Panc1 (cell line): Measurements from ENCODE around the gene SPAG6. TPM values are rescaled to one million over a fixed set of nuclear protein-coding genes. Genes with fewer than 3 reads are reported as not detected.

Source experiments
- ATAC-seq: fragments of 200-7000 bp; cut with Tn5 transposase; 2 replicates; pipeline ENCODE4 v1.9.1; 2020; ENCODE audit warnings: mild to moderate bottlenecking, moderate library complexity
- BruUV-seq: library from RNA; stranded (reverse); fragments of 400-500 nt; replicated peaks from 2 replicates; lab custom pipeline; 2021; lab: Mats Ljungman, UMichigan
- CTCF ChIA-PET: fragments of 300-600 bp; sonication (Branson Sonifier 250); formaldehyde crosslinking; loops from one replicate; lab custom pipeline; 2022; ENCODE audit warnings: antibody characterized with exemption; lab: Charles Lee
- POLR2A ChIA-PET: fragments of 300-600 bp; sonication (Branson Sonifier 250); formaldehyde crosslinking; loops from one replicate; lab custom pipeline; 2022; ENCODE audit warnings: antibody characterized with exemption; lab: Charles Lee
- DNase-seq: peaks from one replicate; pipeline ENCODE4 v3.0.0-alpha.2; 2010; ENCODE audit warnings: low read depth, low spot score
- H3K27ac ChIP-seq: 2 replicates; pipeline ENCODE4 v1.5.1; 2011; ENCODE audit warnings: mild to moderate bottlenecking, low read length, inconsistent platforms
- H3K27me3 ChIP-seq: fragments of 200-500 bp; sonication (Bioruptor generic); 2 replicates; pipeline ENCODE4 v1.6.0; 2014; ENCODE audit warnings: low read length, inconsistent platforms; ENCODE audit not compliant: control insufficient read depth, insufficient read depth
- H3K36me3 ChIP-seq: fragments of 200-500 bp; sonication (Bioruptor generic); 2 replicates; pipeline ENCODE4 v1.5.1; 2014; ENCODE audit warnings: inconsistent platforms, mild to moderate bottlenecking, low read length, moderate library complexity; ENCODE audit not compliant: control insufficient read depth, insufficient read depth
- H3K4me1 ChIP-seq: 2 replicates; pipeline ENCODE4 v1.5.1; 2011; ENCODE audit warnings: inconsistent platforms, mild to moderate bottlenecking, low read length, moderate library complexity; ENCODE audit not compliant: control insufficient read depth, insufficient read depth
- H3K4me3 ChIP-seq, 2 experiments: 2 replicates each; pipeline ENCODE4 v1.5.1; 2011 to 2012; ENCODE audit warnings: low read depth in 2 of 2, low read length in 2 of 2, mild to moderate bottlenecking in 2 of 2, inconsistent platforms in 1 of 2, moderate library complexity in 1 of 2
- H3K9me3 ChIP-seq: fragments of 200-500 bp; sonication (Bioruptor generic); 2 replicates; pipeline ENCODE4 v1.5.1; 2014; ENCODE audit warnings: low read depth, mild to moderate bottlenecking, inconsistent platforms, low read length, moderate library complexity; ENCODE audit not compliant: control insufficient read depth, insufficient read depth
- POLR2AphosphoS5 ChIP-seq: IDR thresholded peaks from 2 replicates; pipeline ENCODE4 v1.6.1; 2012; ENCODE audit warnings: mild to moderate bottlenecking, low read depth, low read length, moderate library complexity
- SIN3A ChIP-seq: IDR thresholded peaks from 2 replicates; pipeline ENCODE4 v1.6.1; 2012; ENCODE audit warnings: low read depth, mild to moderate bottlenecking, low read length, moderate library complexity, borderline replicate concordance; ENCODE audit not compliant: insufficient read depth
- TCF7L2 ChIP-seq: IDR thresholded peaks from 2 replicates; pipeline ENCODE4 v1.6.1; 2011; ENCODE audit warnings: mild to moderate bottlenecking, low read depth, low read length, inconsistent platforms
- in situ Hi-C: cut with HindIII; loops from 2 replicates; pipeline ENCODE4 v1.10.0; 2016; ENCODE audit warnings: low sequenced_read_pairs, low pct_unique_long_range_greater_than_20kb
- intact Hi-C: fragments of 100-400 bp; cut with micrococcal nuclease; formaldehyde crosslinking; loops from one replicate; pipeline ENCODE4 v1.10.0; 2022; ENCODE audit not compliant: unreplicated experiment
- total RNA-seq: library from RNA; stranded (reverse); gene quantifications from one replicate; pipeline ENCODE4 v1.2.1, GENCODE V29; 2021; ENCODE audit not compliant: unreplicated experiment
- TF ChIP-seq, protein P1 (sequence below), 2 experiments: IDR thresholded peaks; 2 replicates each; pipeline ENCODE4 v1.6.1; 2011 to 2012; ENCODE audit warnings: low read depth in 2 of 2, control low read depth in 1 of 2, low read length in 1 of 2, mild to moderate bottlenecking in 1 of 2, moderate library complexity in 1 of 2; ENCODE audit not compliant: insufficient read depth in 1 of 2
- TF ChIP-seq, protein P2 (sequence below): fragments of 450-650 bp; IDR thresholded peaks from 2 replicates; pipeline ENCODE4 v1.5.1; 2017; ENCODE audit warnings: mild to moderate bottlenecking

SPAG6 gene
- total RNA-seq, 1 experiment from 2014 or later, result not detected

DNA sequence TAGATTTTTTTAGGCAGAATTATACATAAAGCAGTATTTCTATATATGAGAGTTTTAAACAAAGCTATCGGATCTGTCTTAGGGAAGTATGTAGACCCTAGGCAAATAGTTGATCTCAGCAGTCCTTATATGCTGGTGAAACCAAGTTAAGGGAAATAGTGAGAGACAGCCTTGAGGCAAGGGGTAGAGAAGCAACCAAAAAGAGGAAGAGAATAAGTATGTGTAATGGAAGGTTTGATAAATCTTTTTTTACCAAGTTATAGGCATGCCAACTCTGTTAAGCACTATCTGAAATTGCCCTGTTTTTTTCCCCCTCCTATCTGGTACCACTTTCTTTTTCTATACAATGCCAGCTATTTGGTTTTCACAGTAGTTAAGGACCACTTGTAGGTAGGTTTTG lies 19.9 kb downstream of the SPAG6 start:
- no peaks in the 10 kb centered on the region for H3K4me1 ChIP-seq
- H3K9me3 ChIP-seq, result no peaks in the 10 kb centered on the region
- TF ChIP-seq TCF7L2 (no peak), POLR2AphosphoS5 (no peak), SIN3A (no peak)
- TF ChIP-seq, protein P1, sequence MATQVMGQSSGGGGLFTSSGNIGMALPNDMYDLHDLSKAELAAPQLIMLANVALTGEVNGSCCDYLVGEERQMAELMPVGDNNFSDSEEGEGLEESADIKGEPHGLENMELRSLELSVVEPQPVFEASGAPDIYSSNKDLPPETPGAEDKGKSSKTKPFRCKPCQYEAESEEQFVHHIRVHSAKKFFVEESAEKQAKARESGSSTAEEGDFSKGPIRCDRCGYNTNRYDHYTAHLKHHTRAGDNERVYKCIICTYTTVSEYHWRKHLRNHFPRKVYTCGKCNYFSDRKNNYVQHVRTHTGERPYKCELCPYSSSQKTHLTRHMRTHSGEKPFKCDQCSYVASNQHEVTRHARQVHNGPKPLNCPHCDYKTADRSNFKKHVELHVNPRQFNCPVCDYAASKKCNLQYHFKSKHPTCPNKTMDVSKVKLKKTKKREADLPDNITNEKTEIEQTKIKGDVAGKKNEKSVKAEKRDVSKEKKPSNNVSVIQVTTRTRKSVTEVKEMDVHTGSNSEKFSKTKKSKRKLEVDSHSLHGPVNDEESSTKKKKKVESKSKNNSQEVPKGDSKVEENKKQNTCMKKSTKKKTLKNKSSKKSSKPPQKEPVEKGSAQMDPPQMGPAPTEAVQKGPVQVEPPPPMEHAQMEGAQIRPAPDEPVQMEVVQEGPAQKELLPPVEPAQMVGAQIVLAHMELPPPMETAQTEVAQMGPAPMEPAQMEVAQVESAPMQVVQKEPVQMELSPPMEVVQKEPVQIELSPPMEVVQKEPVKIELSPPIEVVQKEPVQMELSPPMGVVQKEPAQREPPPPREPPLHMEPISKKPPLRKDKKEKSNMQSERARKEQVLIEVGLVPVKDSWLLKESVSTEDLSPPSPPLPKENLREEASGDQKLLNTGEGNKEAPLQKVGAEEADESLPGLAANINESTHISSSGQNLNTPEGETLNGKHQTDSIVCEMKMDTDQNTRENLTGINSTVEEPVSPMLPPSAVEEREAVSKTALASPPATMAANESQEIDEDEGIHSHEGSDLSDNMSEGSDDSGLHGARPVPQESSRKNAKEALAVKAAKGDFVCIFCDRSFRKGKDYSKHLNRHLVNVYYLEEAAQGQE (IDR thresholded peaks at IDR 0.05; ENCODE audit: insufficient read depth in 1 of 2, low read depth in 2 of 2, low read length in 1 of 2), result no peak
- TF ChIP-seq, protein P2, sequence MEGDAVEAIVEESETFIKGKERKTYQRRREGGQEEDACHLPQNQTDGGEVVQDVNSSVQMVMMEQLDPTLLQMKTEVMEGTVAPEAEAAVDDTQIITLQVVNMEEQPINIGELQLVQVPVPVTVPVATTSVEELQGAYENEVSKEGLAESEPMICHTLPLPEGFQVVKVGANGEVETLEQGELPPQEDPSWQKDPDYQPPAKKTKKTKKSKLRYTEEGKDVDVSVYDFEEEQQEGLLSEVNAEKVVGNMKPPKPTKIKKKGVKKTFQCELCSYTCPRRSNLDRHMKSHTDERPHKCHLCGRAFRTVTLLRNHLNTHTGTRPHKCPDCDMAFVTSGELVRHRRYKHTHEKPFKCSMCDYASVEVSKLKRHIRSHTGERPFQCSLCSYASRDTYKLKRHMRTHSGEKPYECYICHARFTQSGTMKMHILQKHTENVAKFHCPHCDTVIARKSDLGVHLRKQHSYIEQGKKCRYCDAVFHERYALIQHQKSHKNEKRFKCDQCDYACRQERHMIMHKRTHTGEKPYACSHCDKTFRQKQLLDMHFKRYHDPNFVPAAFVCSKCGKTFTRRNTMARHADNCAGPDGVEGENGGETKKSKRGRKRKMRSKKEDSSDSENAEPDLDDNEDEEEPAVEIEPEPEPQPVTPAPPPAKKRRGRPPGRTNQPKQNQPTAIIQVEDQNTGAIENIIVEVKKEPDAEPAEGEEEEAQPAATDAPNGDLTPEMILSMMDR, result no peak
- H3K36me3 ChIP-seq, result no peaks in the 10 kb centered on the region
- no TSS peak for BruUV-seq
- ATAC-seq (no peak), DNase-seq (no peak)
- POLR2A ChIA-PET, result no interaction called here
- no peak overlapping the region for H3K27ac ChIP-seq
- H3K4me3 ChIP-seq, result no peak overlapping the region
- intact Hi-C loops (no loop called here), in situ Hi-C loops (no loop called here)
- H3K27me3 ChIP-seq, result no peaks in the 10 kb centered on the region
- CTCF ChIA-PET, result no interaction called here

DNA sequence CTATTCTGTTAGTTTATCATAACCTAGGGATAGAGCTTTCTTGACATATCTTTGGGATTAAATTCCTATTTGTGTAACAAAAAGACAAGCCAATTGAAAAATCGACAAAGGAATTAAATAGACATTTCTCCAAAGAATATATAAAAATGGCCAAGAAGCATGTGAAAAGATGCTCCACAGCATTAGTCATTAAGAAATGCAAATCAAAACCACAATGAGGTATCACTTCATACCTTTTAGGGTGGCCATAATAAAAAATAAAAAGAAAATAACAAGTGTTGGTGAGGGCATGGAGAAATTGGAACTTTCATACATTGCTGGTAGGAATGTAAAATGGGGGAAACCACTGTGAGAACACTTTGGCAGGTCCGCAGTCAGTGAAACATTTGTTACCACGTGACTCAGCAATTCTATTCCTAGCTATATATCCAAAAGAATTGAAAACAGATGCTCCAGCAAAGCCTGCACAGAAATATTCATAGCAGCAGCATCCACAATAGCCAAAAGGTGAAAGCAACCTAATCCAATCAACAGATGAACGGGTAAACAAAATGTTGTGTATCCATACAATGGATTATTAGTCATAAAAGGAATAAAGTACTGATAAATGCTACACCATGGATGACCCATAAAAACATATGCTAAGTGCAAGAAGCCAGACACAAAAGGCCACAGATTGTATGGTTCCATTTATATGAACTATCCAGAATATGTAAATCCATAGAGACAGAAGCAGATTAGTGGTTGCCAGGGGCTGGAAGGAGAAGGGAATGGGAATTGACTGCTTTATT lies 20.5 kb downstream of the SPAG6 start:
- in situ Hi-C loops (no loop called here), intact Hi-C loops (no loop called here)
- Histone ChIP-seq H3K9me3 (no peaks in the 10 kb centered on the region), H3K4me3 (no peak overlapping the region), H3K4me1 (no peaks in the 10 kb centered on the region), H3K36me3 (no peaks in the 10 kb centered on the region), H3K27ac (no peak overlapping the region), H3K27me3 (no peaks in the 10 kb centered on the region)
- POLR2A ChIA-PET, result no interaction called here
- TF ChIP-seq, protein P2, result no peak
- no peak for TF ChIP-seq TCF7L2
- TF ChIP-seq SIN3A, result no peak
- TF ChIP-seq POLR2AphosphoS5, result no peak
- TF ChIP-seq, protein P1 (IDR thresholded peaks at IDR 0.05; ENCODE audit: insufficient read depth in 1 of 2, low read depth in 2 of 2, low read length in 1 of 2), result no peak
- CTCF ChIA-PET, result no interaction called here
- no peak for ATAC-seq
- no peak for DNase-seq
- BruUV-seq, result no TSS peak
